ENCODE results near the gene NUBPL. TPM values are rescaled to one million over a fixed set of nuclear protein-coding genes. Genes with fewer than 3 reads are reported as not detected.
A peak's percentile ranks its signal among the peaks of the same experiment; 100 is the strongest.

The NUBPL gene
- polyA plus RNA-seq, 1 donor (not counting 4 experiments of a cell fraction or from before 2014, with no cell fraction given) = 18.8 TPM

DNA sequence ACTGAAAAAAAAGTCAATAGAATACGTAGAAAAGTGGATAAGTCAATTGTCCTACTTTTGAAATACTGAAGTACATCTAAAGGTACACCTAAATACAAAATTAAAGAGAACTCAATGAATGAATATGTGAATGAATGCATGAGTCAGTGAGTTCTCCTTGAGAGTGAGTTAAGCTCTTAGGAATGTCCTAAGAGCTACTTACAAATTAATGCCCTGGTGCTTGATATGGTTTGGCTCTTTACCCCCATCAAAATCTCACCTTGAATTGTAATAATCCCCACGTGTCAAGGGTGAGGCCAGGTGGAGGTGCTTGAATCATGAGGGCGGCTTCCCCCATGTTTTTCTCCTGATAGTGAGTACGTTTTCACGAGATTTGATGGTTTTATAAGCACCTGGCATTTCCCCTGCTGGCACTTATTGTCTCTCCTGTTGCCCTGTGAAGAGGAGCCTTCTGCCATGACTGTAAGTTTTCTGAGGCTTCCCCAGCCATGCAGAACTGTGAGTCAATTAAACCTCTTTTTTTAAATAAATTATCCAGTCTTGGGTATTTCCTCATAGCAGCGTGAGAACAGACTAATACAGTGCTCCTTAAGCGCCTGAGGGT, 323.7 kb downstream of the NUBPL start:
- Histone ChIP-seq H3K4me1 (ENCODE audit: control insufficient read depth, extremely low read depth, insufficient read depth, low read length) (peaks cover 50% of the 10 kb centered on the region), H3K4me2 (ENCODE audit: control insufficient read depth, extremely low read depth, insufficient read depth, low read depth, low read length) (peak overlapping the region; percentile 30)
- peak; percentile 86 for FAIRE-seq

DNA sequence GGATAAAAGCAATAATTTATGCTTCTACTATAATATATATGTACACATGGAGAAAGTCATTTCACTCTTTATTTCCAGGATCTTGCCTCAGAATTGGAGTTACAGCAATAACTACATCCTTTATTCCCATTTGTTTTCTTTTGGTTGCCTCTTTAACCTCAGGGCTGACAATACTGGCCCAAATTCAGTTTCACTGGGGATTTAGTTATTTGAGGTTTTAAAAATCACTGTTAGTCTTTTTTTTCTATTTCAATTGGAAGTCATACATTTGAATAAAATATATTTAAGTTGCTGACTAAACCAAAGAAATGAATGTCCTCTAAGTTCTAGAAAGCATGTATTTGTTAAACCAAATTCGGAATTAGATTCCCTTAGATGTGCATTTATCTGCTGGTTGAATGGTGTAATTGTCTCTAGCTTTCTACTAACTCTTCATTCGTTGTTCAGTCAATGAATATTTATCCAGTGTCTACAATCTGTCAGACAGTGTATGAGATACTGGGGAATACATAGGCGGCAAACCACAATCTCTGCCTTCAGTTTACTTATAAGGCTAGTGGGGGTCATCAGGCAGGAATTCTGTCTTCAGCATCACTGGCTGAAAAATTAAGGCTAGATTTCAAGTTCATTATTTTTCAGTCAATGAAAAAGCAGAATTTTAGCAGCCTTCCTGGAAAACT, 325.1 kb downstream of the NUBPL start:
- H3K9me1 ChIP-seq (ENCODE audit: control insufficient read depth, extremely low read depth, insufficient read depth, low read length) = no peaks in the 10 kb centered on the region
- H3K9ac ChIP-seq (ENCODE audit: control insufficient read depth, extremely low read depth, insufficient read depth, low read length) = no peak overlapping the region
- FAIRE-seq = no peak
- no peaks in the 10 kb centered on the region for H4K20me1 ChIP-seq (ENCODE audit: control insufficient read depth, extremely low read depth, insufficient read depth, low read length)
- dilution Hi-C loops (cut with MboI; ENCODE audit: extremely low pct_ligation_motif_present, low sequenced_read_pairs) = no loop called here
- H3K36me3 ChIP-seq (ENCODE audit: control insufficient read depth in 2 of 2, extremely low read depth in 1 of 2, insufficient read depth in 2 of 2, low read length in 2 of 2) = no peaks in the 10 kb centered on the region
- H3K27me3 ChIP-seq (ENCODE audit: control insufficient read depth, extremely low read depth, insufficient read depth, low read length) = no peaks in the 10 kb centered on the region
- TF ChIP-seq, protein P1, sequence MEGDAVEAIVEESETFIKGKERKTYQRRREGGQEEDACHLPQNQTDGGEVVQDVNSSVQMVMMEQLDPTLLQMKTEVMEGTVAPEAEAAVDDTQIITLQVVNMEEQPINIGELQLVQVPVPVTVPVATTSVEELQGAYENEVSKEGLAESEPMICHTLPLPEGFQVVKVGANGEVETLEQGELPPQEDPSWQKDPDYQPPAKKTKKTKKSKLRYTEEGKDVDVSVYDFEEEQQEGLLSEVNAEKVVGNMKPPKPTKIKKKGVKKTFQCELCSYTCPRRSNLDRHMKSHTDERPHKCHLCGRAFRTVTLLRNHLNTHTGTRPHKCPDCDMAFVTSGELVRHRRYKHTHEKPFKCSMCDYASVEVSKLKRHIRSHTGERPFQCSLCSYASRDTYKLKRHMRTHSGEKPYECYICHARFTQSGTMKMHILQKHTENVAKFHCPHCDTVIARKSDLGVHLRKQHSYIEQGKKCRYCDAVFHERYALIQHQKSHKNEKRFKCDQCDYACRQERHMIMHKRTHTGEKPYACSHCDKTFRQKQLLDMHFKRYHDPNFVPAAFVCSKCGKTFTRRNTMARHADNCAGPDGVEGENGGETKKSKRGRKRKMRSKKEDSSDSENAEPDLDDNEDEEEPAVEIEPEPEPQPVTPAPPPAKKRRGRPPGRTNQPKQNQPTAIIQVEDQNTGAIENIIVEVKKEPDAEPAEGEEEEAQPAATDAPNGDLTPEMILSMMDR (optimal IDR thresholded peaks at IDR 0.05 in 1 of 3, IDR thresholded peaks at IDR 0.05 in 1 of 3, conservative IDR thresholded peaks at IDR 0.05 in 1 of 3; ENCODE audit: extremely low read depth in 1 of 3, insufficient read depth in 2 of 3, low read length in 3 of 3) = no peak
- TF ChIP-seq EZH2 (IDR thresholded peaks at IDR 0.05; ENCODE audit: low read length) = no peak
- no peak overlapping the region for H3K4me3 ChIP-seq (ENCODE audit: control insufficient read depth in 2 of 3, extremely low read depth in 1 of 3, insufficient read depth in 2 of 3, low read depth in 1 of 3, low read length in 3 of 3)
- no peak overlapping the region for H2AFZ ChIP-seq (ENCODE audit: control insufficient read depth, low read length)
- H3K27ac ChIP-seq (ENCODE audit: control insufficient read depth, insufficient read depth, low read length) = no peak overlapping the region
- no peaks in the 10 kb centered on the region for H3K79me2 ChIP-seq (ENCODE audit: control insufficient read depth, insufficient read depth, low read length)
- H3K4me1 ChIP-seq (ENCODE audit: control insufficient read depth, extremely low read depth, insufficient read depth, low read length) = peaks cover 41% of the 10 kb centered on the region
- no peak overlapping the region for H3K4me2 ChIP-seq (ENCODE audit: control insufficient read depth, extremely low read depth, insufficient read depth, low read depth, low read length)
- no peak for DNase-seq (ENCODE audit: low read depth, low spot score)
- H3K9me3 ChIP-seq (ENCODE audit: control insufficient read depth, low read depth, low read length) = no peaks in the 10 kb centered on the region

More for the DNA sequence above, 323.7 kb downstream of the NUBPL start:
- Histone ChIP-seq H3K9me1 (ENCODE audit: control insufficient read depth, extremely low read depth, insufficient read depth, low read length) (no peaks in the 10 kb centered on the region), H3K27ac (ENCODE audit: control insufficient read depth, insufficient read depth, low read length) (peak overlapping the region; percentile 53), H3K79me2 (ENCODE audit: control insufficient read depth, insufficient read depth, low read length) (no peaks in the 10 kb centered on the region), H4K20me1 (ENCODE audit: control insufficient read depth, extremely low read depth, insufficient read depth, low read length) (no peaks in the 10 kb centered on the region), H3K9me3 (ENCODE audit: control insufficient read depth, low read depth, low read length) (no peaks in the 10 kb centered on the region), H3K36me3 (ENCODE audit: control insufficient read depth in 2 of 2, extremely low read depth in 1 of 2, insufficient read depth in 2 of 2, low read length in 2 of 2) (no peaks in the 10 kb centered on the region), H3K27me3 (ENCODE audit: control insufficient read depth, extremely low read depth, insufficient read depth, low read length) (no peaks in the 10 kb centered on the region), H2AFZ (ENCODE audit: control insufficient read depth, low read length) (no peak overlapping the region), H3K4me3 (ENCODE audit: control insufficient read depth in 2 of 3, extremely low read depth in 1 of 3, insufficient read depth in 2 of 3, low read depth in 1 of 3, low read length in 3 of 3) (no peak overlapping the region), H3K9ac (ENCODE audit: control insufficient read depth, extremely low read depth, insufficient read depth, low read length) (no peak overlapping the region)
- DNase-seq (ENCODE audit: low read depth, low spot score) = no peak
- TF ChIP-seq, protein P1 (optimal IDR thresholded peaks at IDR 0.05 in 1 of 3, IDR thresholded peaks at IDR 0.05 in 1 of 3, conservative IDR thresholded peaks at IDR 0.05 in 1 of 3; ENCODE audit: extremely low read depth in 1 of 3, insufficient read depth in 2 of 3, low read length in 3 of 3) = no peak
- no peak for TF ChIP-seq EZH2 (IDR thresholded peaks at IDR 0.05; ENCODE audit: low read length)
- dilution Hi-C loops (cut with MboI; ENCODE audit: extremely low pct_ligation_motif_present, low sequenced_read_pairs) = no loop called here
